DMS53 (cell line): ENCODE data around the gene SLC1A3.
A peak's percentile ranks its signal among the peaks of the same experiment; 100 is the strongest.
"Not testable (repeated sequence)": the region's sequence is repeated elsewhere in the genome, so short reads cannot be mapped to it uniquely, and the experiment has no call there.

ENCODE experiments used
- DNase-seq: peaks from one replicate; lab custom pipeline; 2025; lab: John Stamatoyannopoulos, UW

Gene SLC1A3

DNA sequence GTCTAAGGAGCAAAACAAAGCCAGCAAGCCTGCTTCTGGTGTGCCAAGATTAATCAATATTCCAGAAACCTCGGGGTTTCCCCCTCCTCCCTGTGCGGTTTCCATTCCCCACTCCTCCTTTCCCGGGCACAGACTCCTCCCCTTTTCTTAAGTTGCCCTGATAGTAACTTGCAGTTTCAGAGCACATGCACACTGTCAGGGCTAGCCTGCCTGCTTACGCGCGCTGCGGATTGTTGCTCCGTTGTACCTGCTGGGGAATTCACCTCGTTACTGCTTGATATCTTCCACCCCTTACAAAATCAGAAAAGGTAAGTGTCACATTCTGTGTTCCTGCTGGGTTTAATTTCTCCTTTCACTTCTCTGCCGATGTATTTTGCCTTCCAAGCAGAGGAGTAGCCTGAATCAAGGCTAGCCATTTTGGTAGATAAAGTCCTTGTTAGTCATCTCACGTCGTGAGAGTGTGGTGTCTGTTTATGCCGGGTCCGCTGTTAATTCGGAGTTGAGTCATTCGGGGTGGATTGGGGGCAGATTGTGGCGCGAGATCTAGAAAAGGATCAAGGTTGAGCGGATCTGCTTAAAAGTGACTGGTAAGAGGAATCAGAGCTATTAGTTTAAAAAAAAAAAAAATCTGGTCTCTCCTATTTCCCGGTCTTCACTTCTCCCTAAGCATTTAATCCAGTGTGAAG, at the start of gene SLC1A3:
Gene SLC1A3 (plus strand): TSS at position 179 of the 686 bp plus-strand sequence. CDS start 1,818 bp downstream, outside the sequence.
- peak; percentile 40 for DNase-seq

DNA sequence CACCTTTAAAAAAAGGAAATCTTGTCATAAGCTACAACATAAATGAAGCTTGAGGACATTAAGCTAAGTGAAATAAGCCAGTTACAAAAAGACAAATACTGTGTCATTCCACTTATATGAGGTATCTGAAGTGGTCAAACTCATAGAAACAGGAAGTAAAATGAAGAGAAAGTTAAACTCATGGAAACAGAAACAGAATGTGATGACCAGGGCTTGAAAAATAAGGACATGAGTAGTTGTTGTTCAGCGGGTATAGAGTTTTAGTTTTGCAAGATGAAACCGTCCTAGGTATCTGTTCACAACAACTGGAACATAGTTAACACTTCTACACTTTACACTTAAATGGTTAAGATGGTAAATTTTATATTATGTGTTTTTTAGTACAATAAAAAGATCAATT, 47.8 kb upstream of the SLC1A3 start:
- peak; percentile 12 for DNase-seq

DNA sequence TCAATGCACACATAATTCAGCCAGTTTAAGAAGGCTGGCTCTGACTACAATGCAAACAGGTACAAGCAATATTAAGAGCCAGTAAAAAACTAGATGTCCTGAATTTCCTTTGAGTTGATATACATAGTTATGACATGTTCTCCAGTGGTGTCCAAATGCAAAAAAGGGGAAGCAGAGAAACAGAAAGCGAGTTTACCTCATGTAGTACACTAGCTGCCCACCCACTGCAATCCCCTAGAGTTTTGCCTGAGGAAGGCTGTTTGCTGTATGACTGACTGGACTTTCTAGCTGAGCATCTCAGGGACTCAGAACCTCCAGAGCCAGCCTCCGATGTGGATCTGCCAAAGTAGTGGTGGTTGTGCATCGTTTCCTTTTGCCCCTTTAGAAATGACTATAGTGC, 44.8 kb upstream of the SLC1A3 start:
- no peak for DNase-seq

DNA sequence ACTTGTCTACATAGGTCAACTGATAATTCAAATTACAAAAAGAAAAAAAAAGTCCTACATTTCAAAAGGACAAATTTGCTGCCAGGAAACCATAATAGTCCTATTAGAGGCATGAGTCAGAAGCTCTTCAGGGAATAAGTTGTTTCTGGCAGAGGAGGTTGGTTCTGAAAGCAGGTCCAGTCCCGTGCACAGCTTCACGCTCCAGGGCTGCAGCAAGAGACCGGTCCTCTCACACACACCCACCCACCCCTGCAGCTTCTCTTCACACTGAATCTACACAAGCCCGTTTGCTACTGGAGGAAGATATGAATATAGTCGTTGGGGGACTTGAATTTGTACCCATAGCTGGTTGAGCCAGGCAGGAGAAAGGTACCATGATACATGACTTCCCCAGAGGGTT, 36.9 kb upstream of the SLC1A3 start:
- DNase-seq = no peak

DNA sequence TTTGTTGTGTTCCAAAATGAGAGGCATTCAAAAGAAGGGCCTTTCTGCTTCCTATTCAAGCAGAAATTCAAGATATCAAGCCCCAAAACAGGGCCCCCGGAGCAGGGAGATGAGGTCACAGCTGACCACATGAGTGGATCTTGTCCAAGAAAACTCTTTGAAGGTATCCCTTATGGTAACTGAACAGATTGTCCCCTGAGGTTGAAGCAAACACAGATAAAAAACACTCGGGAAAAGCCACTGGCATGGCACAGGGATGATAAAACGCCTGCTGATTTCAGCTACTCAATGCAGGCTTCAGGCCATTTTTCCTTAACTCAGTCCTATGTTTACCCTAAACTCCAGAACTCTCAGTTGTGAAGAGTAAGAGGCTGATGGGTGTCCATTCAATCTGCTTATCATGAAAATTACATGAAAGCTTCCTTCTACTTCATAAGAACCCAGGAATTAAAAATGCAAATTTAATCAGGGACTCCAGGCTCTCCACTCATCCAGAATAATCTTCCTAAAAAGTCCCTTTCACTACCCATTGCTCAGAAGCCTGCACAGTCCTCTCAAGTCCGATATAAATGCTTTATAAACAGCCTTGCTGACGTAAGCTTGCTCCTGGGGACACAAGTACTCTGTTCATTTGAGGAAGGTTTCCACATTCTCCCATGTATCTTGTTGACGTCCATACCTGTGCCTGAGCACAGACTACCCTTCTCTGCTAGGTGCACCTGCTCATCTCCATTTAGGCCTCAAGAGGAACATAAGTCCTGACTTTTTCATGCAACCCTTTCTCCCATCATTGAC, 35.9 kb upstream of the SLC1A3 start:
- DNase-seq = no peak

DNA sequence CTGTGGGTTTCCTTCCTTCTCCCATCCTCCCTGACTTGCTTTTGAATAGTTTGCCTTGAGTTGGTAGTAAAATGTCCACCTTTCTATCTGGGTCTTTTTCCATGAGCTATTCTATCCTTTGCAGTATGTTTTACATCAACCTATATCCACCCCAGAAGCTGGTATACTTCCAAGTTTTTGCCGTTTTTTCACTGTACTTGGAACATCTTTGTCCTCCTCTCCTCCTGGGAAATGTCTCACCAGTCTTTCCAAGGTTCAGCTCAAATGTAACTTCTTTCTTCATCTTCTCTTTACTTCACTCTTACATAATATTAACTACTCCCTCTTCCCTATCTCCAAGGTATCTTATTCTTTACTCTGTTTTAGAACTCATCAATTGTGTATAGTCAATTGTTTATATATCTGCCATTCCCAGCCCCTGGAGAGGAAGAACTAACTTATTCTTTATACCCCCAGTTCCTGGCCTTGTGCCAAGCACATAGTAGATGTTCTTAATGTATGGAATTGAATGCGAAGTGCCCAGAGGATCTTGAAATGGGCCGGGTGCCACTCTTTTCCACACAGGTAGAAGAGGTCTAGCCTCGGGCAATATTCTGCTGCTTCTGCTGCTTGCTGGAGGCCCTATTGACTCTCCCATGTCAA, 34.9 kb upstream of the SLC1A3 start:
- no peak for DNase-seq

DNA sequence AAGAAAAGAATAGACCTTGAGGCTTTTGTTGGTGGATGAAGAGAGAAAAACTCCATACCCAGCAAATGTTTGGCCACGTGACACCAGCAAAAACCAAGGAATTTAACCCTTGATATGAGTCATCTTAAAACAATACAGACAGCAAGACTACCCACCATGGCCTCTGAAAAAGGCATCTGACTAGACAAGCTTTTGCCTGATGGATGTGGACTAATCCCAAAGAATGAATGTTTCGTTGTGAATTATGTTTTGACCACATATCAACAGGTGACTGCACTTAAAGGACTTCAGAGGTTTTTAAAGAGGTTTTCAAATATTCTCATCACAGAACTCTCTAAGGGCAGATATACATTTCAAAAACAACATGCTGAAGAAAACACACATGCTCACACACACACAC, 33.0 kb upstream of the SLC1A3 start:
- no peak for DNase-seq

DNA sequence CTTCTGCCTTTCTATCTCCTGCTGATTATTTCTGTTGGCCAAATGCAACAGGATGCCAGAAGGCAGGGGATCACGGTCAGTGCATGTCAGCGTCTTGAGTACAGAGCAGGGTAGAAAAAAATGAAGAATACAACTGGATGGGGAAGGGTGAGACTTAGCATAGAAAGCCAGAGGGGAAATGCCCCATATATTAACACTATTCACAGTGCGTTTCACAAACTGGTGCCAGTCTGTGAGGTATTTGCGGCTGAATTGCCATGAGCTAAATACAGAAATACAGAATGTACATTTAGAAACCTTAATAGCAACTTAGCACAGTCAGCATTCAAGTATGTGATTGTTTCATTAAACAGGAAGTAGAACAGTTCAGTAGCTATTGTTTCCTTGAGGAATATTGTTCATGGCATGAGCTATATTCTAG, 31.0 kb upstream of the SLC1A3 start:
- no peak for DNase-seq

DNA sequence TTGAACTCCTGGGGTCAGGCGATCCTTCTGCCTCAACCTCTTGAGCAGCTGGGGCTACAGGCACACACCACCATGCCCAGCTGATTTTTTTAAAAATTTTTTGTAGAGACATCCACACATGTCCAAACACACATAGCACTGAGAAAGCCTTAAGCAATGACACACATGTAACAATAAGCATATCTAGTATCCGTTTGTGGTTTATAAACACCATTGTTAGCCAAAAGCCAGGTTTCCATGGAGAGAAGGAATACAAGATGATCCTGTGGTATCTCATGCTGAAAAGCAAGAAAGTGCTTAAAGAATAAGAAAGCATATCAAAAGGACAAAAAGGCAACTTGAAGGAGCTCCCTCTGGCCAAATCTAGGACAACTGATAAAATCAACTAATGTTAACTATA, 29.7 kb upstream of the SLC1A3 start:
- no peak for DNase-seq

DNA sequence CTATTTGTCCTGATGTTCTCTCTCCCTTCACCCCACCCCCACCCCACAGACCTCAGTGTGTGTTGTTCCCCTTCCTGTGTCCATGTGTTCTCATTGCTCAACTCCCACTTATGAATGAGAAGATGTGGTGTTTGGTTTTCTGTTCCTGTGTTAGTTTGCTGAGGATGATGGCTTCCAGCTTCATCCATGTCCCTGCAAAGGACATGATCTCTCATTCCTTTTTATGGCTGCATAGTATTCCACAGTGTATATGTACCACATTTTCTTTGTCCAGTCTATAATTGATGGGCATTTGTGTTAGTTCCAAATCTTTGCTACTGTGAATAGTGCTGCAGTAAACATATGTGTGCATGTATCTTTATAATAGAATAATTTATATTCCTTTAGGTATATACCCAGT, 26.5 kb upstream of the SLC1A3 start:
- not testable (repeated sequence) for DNase-seq

DNA sequence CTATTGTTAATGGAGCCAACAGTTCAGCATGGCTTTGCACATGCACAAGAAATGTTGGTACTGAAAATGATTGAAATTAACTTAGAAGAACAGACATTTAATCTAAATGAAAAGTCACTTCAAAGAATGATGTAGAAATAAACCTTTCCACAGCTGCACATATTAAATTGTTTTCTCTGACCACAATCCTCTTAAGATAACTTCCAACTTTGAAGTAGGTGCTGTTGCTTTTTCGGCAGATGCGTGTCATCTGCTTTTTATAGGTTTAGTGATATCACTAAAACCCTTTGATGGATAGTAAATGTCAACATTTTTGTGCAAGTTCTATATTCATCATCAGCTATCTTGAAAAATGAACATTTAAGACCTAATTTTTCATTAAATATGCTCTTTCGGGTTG, 25.3 kb upstream of the SLC1A3 start:
- DNase-seq = no peak

DNA sequence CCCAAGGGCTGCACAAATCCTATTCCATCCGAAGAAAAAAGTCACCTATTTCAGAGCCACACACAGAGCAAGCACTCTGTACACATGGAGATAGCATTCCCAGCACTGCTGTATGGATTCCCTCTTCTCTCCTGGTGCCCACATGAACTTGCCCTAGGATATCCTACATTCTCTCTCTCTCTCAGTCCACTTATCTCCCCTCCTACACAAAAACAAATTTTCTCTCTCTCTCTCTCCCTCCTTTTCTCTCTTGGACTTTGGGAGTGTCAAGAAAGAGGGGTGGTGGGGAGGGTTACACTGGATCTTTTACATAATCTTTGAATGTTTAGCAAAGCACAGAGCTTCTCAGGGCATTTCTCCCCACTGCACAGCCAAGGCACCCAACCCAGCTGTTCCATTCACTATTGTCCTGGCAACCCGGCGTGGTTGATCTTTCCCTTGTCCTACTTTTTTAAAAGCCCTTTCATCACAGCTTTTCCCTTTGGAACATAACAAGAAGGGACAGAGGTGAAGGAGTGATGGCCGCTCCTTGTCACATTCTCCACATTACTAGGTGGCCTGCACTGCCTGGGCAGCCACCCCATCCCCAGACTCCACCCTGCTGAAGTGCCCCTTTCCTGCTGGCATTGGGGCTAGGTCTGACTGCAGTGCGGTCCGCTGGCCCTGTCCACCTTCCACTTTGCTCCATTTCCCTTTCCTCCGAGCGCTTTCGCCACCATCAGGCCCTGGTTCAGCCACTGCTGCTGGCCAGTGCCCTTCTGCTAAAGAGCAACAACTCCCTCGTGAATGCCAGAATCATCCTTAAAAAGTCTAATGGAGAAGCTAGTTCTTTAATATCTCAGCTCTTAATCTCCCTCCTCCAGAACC, 22.2 kb upstream of the SLC1A3 start:
- DNase-seq = no peak

DNA sequence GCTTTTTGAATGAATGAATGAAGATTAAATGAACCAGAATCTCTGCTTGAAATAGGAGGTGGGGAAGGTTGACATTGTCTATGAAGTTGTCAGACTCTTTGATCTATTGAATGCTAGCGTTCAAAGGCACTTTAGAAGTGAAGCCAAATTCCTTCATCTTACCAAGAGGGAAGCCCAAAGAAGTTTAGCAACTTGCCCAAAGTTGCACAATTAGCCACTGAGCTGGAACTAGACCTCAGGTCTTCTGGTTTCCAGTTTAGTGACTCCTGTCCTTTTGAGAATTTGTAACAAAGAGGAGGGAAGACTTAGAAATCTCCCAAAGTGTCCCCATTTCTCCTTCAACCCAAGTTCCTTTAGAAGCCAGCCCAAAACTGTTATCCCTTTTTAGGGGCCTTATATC, 20.7 kb upstream of the SLC1A3 start:
- no peak for DNase-seq

DNA sequence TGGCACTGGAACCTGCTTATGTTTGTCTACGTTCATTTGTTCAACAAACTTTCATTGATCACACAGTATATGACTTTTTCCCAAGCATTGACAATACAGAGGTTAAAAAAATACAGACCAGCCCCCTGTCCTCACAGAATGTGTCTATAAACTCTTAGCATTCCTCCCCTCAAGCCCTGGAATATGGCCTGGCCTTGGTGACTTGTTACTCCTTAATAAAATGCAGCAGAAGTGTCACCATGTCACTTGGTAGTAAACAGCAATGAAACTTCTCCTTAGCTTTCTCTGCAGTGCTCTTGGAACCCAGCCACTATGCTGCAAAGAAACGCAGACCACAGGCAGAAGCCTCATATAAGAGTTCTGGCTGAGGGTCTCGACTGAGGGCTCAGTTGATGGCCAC, 19.1 kb upstream of the SLC1A3 start:
- DNase-seq = no peak

DNA sequence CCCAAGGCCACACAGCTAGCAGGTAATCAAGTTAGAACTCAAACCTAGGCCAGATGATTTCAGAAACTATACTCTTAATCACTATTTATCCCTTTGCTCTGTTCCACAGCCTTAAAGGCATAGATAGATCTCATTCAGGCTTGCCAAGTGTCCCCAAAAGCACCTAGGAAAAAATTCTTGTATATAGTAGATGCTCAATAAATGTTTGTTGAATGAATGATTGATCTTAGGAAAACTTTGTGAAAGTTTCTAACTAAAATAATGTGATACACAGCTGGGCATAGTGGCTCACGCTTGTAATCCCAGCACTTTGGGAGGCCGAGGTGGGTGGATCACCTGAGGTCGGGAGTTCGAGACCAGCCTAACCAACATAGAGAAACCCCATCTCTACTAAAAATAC, 16.7 kb upstream of the SLC1A3 start:
- DNase-seq = not testable (repeated sequence)

DNA sequence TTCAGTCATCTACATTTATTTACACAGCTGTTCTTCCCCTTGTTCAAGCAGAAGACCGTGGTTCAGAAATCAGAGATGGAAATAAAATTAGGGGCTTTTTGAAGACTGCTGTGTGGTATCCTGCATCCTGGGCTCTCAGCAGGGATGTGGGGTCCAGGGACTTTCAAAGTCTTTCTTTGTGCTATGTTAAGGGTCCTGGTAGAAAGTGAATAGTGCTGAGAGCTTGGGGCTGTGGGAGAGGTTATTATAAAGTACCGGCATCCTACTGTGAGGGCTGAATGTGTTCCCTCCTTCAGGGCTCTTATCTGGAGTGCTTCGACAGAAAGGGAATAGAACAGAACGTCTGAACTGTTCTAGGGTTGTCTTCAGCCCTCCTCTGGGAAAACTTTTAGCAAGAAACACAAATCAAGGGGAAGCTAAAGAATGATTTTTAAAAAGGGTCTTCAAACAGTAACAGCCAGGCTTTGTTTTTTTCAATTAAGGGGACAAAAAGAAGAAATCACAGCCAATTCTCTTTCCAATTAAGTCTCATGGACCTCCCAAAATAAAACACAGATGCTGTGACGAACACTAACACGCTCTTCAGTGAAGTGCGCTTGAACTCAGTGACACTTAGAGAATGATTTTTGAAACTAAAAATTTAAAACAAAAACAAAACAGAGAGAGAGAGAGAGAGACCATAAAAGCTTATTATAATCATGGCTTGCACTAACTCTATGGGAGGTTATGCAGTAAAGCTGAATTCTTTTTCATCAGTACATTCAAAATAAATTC, 15.7 kb upstream of the SLC1A3 start:
- DNase-seq = peak; percentile 28

DNA sequence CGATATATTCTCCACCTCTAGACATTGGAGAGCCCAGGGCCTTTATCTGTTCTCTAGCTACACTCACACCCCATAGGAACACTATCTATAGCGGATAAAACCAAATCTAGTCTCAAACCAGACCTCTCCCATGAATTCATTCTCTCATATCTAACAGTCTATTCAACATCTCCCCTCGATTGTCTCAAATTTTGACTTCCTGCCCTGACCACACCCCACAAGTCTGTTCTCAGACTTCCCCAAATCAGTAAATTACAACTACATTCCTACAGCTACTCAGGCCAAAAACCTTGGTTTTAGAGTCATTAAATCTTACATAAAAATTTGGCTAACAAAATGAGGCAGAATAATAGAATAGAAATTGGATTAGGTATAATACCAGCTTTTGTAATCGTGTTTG, 12.5 kb upstream of the SLC1A3 start:
- DNase-seq = no peak

DNA sequence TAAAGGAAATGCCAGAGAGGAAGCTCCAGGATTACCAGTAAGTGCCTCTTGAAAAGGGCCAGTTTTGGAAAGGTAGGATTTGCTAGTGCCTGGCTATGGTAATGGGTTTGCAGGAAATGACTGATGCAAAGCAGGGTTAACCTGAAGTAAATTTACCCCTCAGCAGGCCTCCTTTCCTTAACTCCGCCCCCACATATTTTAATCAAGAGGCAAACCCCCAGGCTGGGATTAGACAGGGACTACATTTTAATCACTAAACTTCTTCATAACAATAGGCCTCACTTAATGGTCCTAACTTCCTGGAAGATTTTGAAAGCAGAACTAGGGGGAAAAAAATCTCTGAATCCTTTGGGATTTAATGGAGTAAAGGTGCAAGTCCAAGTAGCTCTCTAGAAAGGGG, 10.2 kb upstream of the SLC1A3 start:
- DNase-seq = no peak

DNA sequence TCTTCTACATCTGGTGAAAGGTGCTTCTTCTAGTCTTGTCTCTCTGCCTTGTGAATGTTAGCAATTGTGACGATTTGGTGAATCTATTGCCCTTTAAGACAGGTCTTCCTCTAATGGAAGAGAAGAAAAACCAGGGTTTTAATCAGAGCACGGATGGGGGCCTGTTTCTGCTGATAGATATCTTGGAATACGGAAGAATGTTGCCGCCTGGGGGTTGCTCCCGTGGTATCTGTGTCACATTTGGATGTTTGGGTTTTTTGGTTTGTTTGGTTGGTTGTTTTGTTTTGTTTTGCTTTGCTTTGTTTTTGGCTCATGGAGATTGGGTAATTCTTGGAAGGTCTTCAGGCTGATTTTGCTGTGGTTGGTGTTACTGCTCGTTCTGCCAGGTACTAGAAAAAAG, 9.7 kb upstream of the SLC1A3 start:
- DNase-seq = no peak

DNA sequence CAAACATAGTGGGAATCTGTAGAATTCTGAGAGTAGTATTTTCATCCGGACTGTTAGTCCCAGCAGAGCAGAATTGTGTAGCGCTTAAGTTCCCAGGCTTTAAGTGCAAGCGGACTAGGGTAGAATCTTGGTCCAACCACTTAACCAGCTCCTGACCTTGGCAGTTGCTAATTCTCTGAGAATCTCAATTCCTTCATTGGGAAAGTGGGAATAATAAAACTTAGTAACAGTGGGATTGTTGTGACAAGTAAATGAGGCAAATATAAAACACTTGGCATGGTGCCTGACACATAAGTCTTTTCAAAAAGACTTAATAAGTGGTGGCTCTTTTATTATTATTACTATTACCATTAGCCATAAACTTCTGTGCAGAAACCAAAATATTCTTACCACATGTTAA, 8.4 kb upstream of the SLC1A3 start:
- DNase-seq = no peak

DNA sequence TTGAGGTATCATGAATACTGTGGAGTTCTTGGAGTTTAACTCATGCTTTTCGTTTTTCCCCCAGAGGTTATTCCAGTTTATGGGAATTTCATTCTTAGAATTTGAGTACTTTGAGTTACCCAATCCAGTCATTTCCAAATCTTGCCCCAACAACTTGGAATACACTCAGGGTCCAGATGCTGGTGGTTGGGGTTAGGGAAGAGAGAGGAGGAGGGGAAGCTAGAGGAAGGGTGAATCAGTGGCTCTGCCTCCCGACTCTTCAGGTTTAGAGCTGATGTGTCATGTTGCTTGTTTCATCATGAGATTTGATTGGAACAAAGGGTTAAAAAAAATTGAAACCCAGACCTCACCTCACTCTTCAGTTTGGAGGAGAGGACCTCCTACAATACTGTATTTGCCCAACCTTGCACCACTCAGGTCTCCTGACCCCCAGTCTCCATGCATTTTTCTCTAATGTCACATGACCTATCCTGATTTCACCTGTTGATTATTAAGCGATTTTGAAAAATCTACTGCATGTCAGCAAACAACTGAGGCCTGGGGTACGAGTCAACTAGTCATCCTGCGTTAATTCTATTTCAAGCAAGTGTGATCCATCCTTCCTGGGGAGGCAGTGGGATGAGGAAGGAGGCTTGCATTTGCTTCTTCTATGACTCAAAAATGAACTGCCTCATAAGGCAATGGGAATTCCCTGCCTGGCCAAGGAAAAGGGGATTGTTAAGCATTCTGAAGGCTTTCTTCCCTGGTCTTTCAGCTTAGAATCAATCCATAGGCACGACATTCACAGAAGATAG, 6.2 kb upstream of the SLC1A3 start:
- no peak for DNase-seq
